ENCODE results near the gene SIGLEC8.
"Not testable (repeated sequence)": the region's sequence is repeated elsewhere in the genome, so short reads cannot be mapped to it uniquely, and the experiment has no call there.

Gene SIGLEC8

GRCh38 chr19:51473009-51473707 lies 14.9 kb upstream of the SIGLEC8 start:
- FAIRE-seq (peak; percentile 82), DNase-seq (ENCODE audit: insufficient read length, low spot score) (peak; percentile 64)

- DNase-seq (ENCODE audit: insufficient read length, low spot score) = no peak
- peak; percentile 35 for FAIRE-seq
Observed at GRCh38 chr19:51472607-51473006, 14.4 kb upstream of the SIGLEC8 start.

- no peak for FAIRE-seq
- no peak for DNase-seq (ENCODE audit: insufficient read length, low spot score)
Observed at GRCh38 chr19:51471527-51471926, 13.3 kb upstream of the SIGLEC8 start.

GRCh38 chr19:51470966-51471365 lies 12.7 kb upstream of the SIGLEC8 start:
- FAIRE-seq = no peak
- DNase-seq (ENCODE audit: insufficient read length, low spot score) = no peak

GRCh38 chr19:51469629-51470028 lies 11.4 kb upstream of the SIGLEC8 start:
- no peak for FAIRE-seq
- DNase-seq (ENCODE audit: insufficient read length, low spot score) = no peak

- no peak for FAIRE-seq
Observed at GRCh38 chr19:51469162-51469561, 10.9 kb upstream of the SIGLEC8 start.

GRCh38 chr19:51468545-51468920 lies 10.3 kb upstream of the SIGLEC8 start:
- FAIRE-seq (no peak), DNase-seq (ENCODE audit: insufficient read length, low spot score) (no peak)

More at GRCh38 chr19:51469162-51469561, 10.9 kb upstream of the SIGLEC8 start:
- DNase-seq (ENCODE audit: insufficient read length, low spot score) = no peak

GRCh38 chr19:51467864-51468544 lies 9.8 kb upstream of the SIGLEC8 start:
- FAIRE-seq = no peak
- no peak for DNase-seq (ENCODE audit: insufficient read length, low spot score)

- FAIRE-seq (no peak), DNase-seq (ENCODE audit: insufficient read length, low spot score) (no peak)
Observed at GRCh38 chr19:51466723-51467122, 8.5 kb upstream of the SIGLEC8 start.

GRCh38 chr19:51463976-51464581 lies 5.8 kb upstream of the SIGLEC8 start:
- FAIRE-seq; DNase-seq (ENCODE audit: insufficient read length, low spot score): not testable (repeated sequence)

GRCh38 chr19:51462681-51463080 lies 4.4 kb upstream of the SIGLEC8 start:
- DNase-seq (ENCODE audit: insufficient read length, low spot score) = no peak
- FAIRE-seq = no peak

- no peak for FAIRE-seq
- no peak for DNase-seq (ENCODE audit: insufficient read length, low spot score)
Observed at GRCh38 chr19:51462276-51462675, 4.0 kb upstream of the SIGLEC8 start.

- DNase-seq (ENCODE audit: insufficient read length, low spot score) (no peak), FAIRE-seq (no peak)
Observed at GRCh38 chr19:51461723-51462161, 3.5 kb upstream of the SIGLEC8 start.

GRCh38 chr19:51460164-51460992 lies 2.1 kb upstream of the SIGLEC8 start:
- no peak for FAIRE-seq
- DNase-seq (ENCODE audit: insufficient read length, low spot score) = no peak

GRCh38 chr19:51458899-51459505 lies 748 bp upstream of the SIGLEC8 start:
- no peak for DNase-seq (ENCODE audit: insufficient read length, low spot score)
- FAIRE-seq = no peak

- no peak for FAIRE-seq
- DNase-seq (ENCODE audit: insufficient read length, low spot score) = no peak
Observed at GRCh38 chr19:51457351-51458013, 772 bp downstream of the SIGLEC8 start.

- DNase-seq (ENCODE audit: insufficient read length, low spot score) (no peak), FAIRE-seq (no peak)
Observed at GRCh38 chr19:51456541-51457290, 1.5 kb downstream of the SIGLEC8 start.

- DNase-seq (ENCODE audit: insufficient read length, low spot score) (no peak), FAIRE-seq (no peak)
Observed at GRCh38 chr19:51450730-51451307, 7.4 kb downstream of the SIGLEC8 start.

- no peak for FAIRE-seq
- DNase-seq (ENCODE audit: insufficient read length, low spot score) = no peak
Observed at GRCh38 chr19:51448411-51449016, 9.7 kb downstream of the SIGLEC8 start.

All from GM19239 (cell line).